Measurements from ENCODE around the gene MAT2A.
"Not testable (repeated sequence)": the region's sequence is repeated elsewhere in the genome, so short reads cannot be mapped to it uniquely, and the experiment has no call there.

Gene MAT2A

DNA sequence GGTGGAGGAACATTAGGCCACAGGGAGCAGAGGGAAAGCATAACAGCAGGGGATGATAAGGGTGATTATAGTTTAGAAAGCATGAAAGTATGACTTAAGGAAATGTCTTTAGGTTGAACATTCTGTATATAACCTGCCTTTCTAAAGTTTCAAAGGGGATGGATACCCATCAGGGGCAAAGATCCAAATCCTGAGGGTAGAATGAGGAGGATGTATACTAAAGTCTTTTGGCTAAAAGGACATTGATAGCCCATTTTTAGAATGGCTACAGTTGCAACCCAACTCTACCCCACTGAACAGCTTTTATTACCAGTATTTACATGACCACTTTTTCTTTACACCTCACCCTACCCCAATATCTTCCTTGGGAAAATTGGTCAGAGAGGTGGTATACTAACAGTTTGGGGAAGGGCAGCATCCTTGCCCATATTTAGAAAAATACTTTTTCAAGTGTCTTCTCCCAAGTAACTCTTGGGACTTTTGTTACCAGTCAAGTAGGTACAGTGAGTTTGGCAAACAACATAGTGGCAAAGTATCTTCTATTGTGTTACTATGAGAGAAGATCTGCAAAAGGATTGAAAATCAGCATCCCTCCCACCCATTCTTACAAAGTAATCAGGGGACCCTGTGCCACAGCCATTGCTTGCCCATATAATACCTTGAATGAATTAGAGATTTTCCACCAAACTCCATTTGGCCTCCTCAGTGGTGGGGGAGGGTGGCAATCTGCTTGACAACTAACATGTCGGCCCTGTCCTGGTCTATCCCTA lies 8.3 kb downstream of the MAT2A start:
- Mint-ChIP-seq H3K27ac (peak overlapping the region; percentile 10), H3K9me3 (no peaks in the 10 kb centered on the region), H3K4me3 (no peak overlapping the region), H3K27me3 (no peaks in the 10 kb centered on the region), H3K4me1 (peaks cover 20% of the 10 kb centered on the region), H3K36me3 (peaks cover 64% of the 10 kb centered on the region)
- no peak for DNase-seq
- CTCF ChIA-PET, result interaction anchor here (0.9 to 10.1 kb wide), 4 partner anchors 13 to 156 kb away, joined by 3 to 197 read pairs (median 76); partner anchors contain the start of genes GGCX and SH2D6

- Mint-ChIP-seq H3K36me3 (peaks cover 60% of the 10 kb centered on the region), H3K9me3 (no peaks in the 10 kb centered on the region), H3K27ac (peak overlapping the region; percentile 17), H3K27me3 (no peaks in the 10 kb centered on the region), H3K4me3 (no peak overlapping the region), H3K4me1 (peaks cover 14% of the 10 kb centered on the region)
- CTCF ChIA-PET, result interaction anchor here (1.0 to 10.1 kb wide), 6 partner anchors 8 to 248 kb away, joined by 3 to 197 read pairs (median 18); partner anchors contain the start of genes GGCX, MAT2A and SH2D6
- DNase-seq, result no peak
Observed at GRCh38 chr2:85547859-85548607, 9.1 kb downstream of the MAT2A start.

- no peaks in the 10 kb centered on the region for H3K27me3 Mint-ChIP-seq
- peaks cover 11% of the 10 kb centered on the region for H3K4me1 Mint-ChIP-seq
- H3K36me3 Mint-ChIP-seq, result peaks cover 56% of the 10 kb centered on the region
- peak overlapping the region; percentile 17 for H3K27ac Mint-ChIP-seq
- no peaks in the 10 kb centered on the region for H3K9me3 Mint-ChIP-seq
- DNase-seq, result no peak
- CTCF ChIA-PET, result interaction anchor here (1.0 to 10.1 kb wide), 6 partner anchors 8 to 248 kb away, joined by 3 to 197 read pairs (median 18); partner anchors contain the start of genes GGCX, MAT2A and SH2D6
- no peak overlapping the region for H3K4me3 Mint-ChIP-seq
Observed at GRCh38 chr2:85548608-85548900, 9.6 kb downstream of the MAT2A start.

DNA sequence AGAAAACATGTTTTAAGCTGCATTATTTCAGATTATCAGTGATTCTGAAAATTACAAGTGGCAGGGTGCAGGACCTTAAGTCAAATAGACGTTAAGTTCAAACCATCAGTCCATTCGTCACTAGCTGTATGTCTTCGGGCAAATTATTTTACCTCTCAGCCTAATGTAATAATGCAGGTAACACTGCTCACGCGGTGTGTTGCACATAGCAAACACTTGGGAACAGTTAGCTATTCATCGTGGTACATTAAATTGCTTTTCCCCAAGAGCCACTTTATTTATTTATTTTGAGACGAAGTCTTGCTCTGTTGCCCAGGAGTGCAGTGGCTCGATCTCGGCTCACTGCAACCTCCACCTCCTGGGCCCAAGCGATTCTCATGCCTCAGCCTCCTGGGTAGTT lies 10.1 kb downstream of the MAT2A start:
- DNase-seq, result no peak
- Mint-ChIP-seq H3K9me3 (no peaks in the 10 kb centered on the region), H3K36me3 (peaks cover 53% of the 10 kb centered on the region), H3K27ac (no peak overlapping the region), H3K27me3 (no peaks in the 10 kb centered on the region), H3K4me3 (no peak overlapping the region), H3K4me1 (peaks cover 9% of the 10 kb centered on the region)
- CTCF ChIA-PET, result interaction anchor here (1.0 to 10.1 kb wide), 7 partner anchors 9 to 249 kb away, joined by 3 to 197 read pairs (median 3); partner anchors contain the start of genes GGCX, MAT2A and SH2D6

- H3K9me3 Mint-ChIP-seq, result no peaks in the 10 kb centered on the region
- peaks cover 6% of the 10 kb centered on the region for H3K4me1 Mint-ChIP-seq
- H3K36me3 Mint-ChIP-seq, result peaks cover 50% of the 10 kb centered on the region
- no peak overlapping the region for H3K4me3 Mint-ChIP-seq
- H3K27me3 Mint-ChIP-seq, result no peaks in the 10 kb centered on the region
- no peak overlapping the region for H3K27ac Mint-ChIP-seq
- CTCF ChIA-PET, result interaction anchor here (1.1 to 10.1 kb wide), 10 partner anchors 9 to 249 kb away, joined by 3 to 197 read pairs (median 12); partner anchors contain the start of genes GGCX, MAT2A and SH2D6
- no peak for DNase-seq
Observed at GRCh38 chr2:85549826-85550225, 10.9 kb downstream of the MAT2A start.

- H3K27ac Mint-ChIP-seq, result no peak overlapping the region
- no peak for DNase-seq
- H3K9me3 Mint-ChIP-seq, result no peaks in the 10 kb centered on the region
- H3K36me3 Mint-ChIP-seq, result peaks cover 47% of the 10 kb centered on the region
- CTCF ChIA-PET, result interaction anchor here (0.9 to 10.1 kb wide), 15 partner anchors 10 to 250 kb away, joined by 3 to 197 read pairs (median 9); partner anchors contain the start of genes GGCX, MAT2A, SH2D6 and VAMP8
- no peaks in the 10 kb centered on the region for H3K27me3 Mint-ChIP-seq
- H3K4me3 Mint-ChIP-seq, result no peak overlapping the region
- H3K4me1 Mint-ChIP-seq, result peaks cover 6% of the 10 kb centered on the region
Observed at GRCh38 chr2:85550486-85550885, 11.5 kb downstream of the MAT2A start.

- Mint-ChIP-seq H3K4me1 (peaks cover 6% of the 10 kb centered on the region), H3K4me3 (no peak overlapping the region), H3K9me3 (no peaks in the 10 kb centered on the region), H3K36me3 (peaks cover 42% of the 10 kb centered on the region), H3K27ac (peak overlapping the region; percentile 70), H3K27me3 (no peaks in the 10 kb centered on the region)
- DNase-seq, result peak; percentile 94
- CTCF ChIA-PET, result interaction anchor here (0.5 to 10.1 kb wide), 27 partner anchors 8 to 267 kb away, joined by 3 to 197 read pairs (median 4); partner anchors contain the start of genes ELMOD3, GGCX, MAT2A and RETSAT
Observed at GRCh38 chr2:85551698-85552678, 13.0 kb downstream of the MAT2A start.

DNA sequence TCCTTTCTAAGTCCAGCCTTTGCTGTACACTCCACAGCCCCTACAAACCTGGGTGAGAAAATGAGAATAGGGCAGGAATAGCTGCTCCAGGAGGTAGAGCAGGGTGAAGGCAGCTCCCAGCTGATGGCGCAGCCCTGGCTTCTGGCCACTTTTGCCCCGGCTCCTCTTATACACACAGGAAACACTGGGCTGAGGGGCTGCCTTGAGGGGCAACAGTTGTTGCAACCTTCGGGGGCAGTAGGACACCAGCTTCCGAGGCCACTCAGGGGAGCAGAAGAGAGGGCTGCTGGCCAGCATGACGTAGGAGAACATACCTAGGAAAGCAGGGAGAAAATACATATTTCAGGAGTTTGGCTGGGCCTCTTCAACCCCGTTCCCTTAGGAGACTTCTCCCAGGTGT lies 14.2 kb downstream of the MAT2A start:
- CTCF ChIA-PET, result interaction anchor here (1.9 to 10.1 kb wide), 5 partner anchors 13 to 162 kb away, joined by 4 to 197 read pairs (median 34); partner anchors contain the start of genes MAT2A and SH2D6
- H3K27ac Mint-ChIP-seq, result no peak overlapping the region
- DNase-seq, result no peak
- H3K9me3 Mint-ChIP-seq, result no peaks in the 10 kb centered on the region
- peaks cover 36% of the 10 kb centered on the region for H3K36me3 Mint-ChIP-seq
- H3K27me3 Mint-ChIP-seq, result no peaks in the 10 kb centered on the region
- no peak overlapping the region for H3K4me3 Mint-ChIP-seq
- H3K4me1 Mint-ChIP-seq, result peaks cover 6% of the 10 kb centered on the region

DNA sequence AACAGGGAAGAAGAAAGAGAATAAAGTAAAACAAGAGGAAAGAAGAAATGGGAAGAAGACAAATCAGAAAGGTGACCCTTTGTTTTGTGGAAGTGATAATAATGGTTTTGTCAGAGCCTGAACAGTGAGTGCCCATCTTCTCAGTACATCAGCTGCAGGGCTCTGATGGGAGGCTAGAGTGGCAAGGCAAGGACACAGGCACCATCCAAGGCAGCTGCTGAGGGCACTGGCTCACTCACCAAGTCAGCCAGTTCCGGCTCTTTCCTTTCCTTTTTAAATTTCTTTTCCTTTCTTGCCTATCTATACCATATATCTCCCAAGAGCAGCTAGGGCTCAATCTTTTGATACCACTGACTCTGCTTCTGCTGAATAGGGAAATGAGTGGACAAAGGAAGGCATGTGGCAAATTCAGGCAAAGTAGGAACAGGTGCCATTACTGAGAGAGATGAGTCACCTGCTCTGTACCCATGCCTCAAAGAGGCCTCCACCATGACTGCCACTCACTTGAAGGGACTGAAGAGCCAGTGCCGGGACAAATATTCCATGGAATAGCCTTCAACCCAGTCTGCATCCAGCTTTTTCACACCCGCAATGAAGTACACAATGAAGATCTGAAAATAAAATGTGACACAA lies 16.1 kb downstream of the MAT2A start:
- Mint-ChIP-seq H3K4me1 (peaks cover 19% of the 10 kb centered on the region), H3K27ac (no peak overlapping the region), H3K4me3 (no peak overlapping the region), H3K9me3 (no peaks in the 10 kb centered on the region), H3K36me3 (peaks cover 34% of the 10 kb centered on the region), H3K27me3 (no peaks in the 10 kb centered on the region)
- no peak for DNase-seq
- CTCF ChIA-PET, result interaction anchor here (0.6 to 10.1 kb wide), 4 partner anchors 24 to 255 kb away, joined by 3 to 197 read pairs (median 62); partner anchors contain the start of gene SH2D6

DNA sequence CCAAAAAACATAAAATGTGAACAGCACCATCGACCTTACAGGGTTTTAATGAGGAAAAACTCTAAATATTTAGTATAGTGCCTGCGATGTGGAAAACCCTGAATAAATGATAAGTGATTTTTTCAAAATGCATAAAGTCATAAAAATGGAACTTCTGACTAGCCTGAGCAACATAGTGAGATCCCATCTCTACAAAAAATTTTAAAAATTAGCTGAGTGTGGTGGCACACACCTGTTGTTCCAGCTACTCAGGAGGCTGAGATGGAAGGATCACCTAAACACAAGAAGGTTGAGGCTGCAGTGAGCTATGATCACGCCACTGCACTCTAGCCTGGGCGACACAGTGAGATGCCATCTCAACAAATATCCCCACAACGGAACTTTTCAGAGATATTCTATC lies 18.2 kb downstream of the MAT2A start:
- H3K4me3 Mint-ChIP-seq, result no peak overlapping the region
- H3K27me3 Mint-ChIP-seq, result peaks cover 5% of the 10 kb centered on the region
- H3K36me3 Mint-ChIP-seq, result peaks cover 22% of the 10 kb centered on the region
- H3K9me3 Mint-ChIP-seq, result no peaks in the 10 kb centered on the region
- H3K27ac Mint-ChIP-seq, result no peak overlapping the region
- H3K4me1 Mint-ChIP-seq, result peaks cover 32% of the 10 kb centered on the region
- CTCF ChIA-PET, result interaction anchor here (1.1 to 10.1 kb wide), 4 partner anchors 14 to 257 kb away, joined by 3 to 197 read pairs (median 4); partner anchors contain the start of gene SH2D6
- DNase-seq, result no peak

- Mint-ChIP-seq H3K36me3 (peaks cover 17% of the 10 kb centered on the region), H3K9me3 (no peaks in the 10 kb centered on the region), H3K4me3 (no peak overlapping the region), H3K27ac (no peak overlapping the region), H3K4me1 (peaks cover 33% of the 10 kb centered on the region), H3K27me3 (peaks cover 5% of the 10 kb centered on the region)
- no peak for DNase-seq
- CTCF ChIA-PET, result interaction anchor here (1.1 to 3.9 kb wide), 2 partner anchors 8 to 192 kb away, joined by 3 to 33 read pairs; no protein-coding TSS in a partner anchor
Observed at GRCh38 chr2:85558160-85558559, 19.2 kb downstream of the MAT2A start.

GRCh38 chr2:85560403-85560726 lies 21.4 kb downstream of the MAT2A start:
- not testable (repeated sequence) for H3K27me3 Mint-ChIP-seq, DNase-seq, H3K36me3 Mint-ChIP-seq, H3K9me3 Mint-ChIP-seq, H3K27ac Mint-ChIP-seq
- Mint-ChIP-seq H3K4me1 (peaks cover 40% of the 10 kb centered on the region), H3K4me3 (peak overlapping the region; percentile 98)
- CTCF ChIA-PET, result interaction anchor here (0.6 to 3.9 kb wide), 4 partner anchors 10 to 140 kb away, joined by 3 to 33 read pairs (median 5); no protein-coding TSS in a partner anchor
